CMK (cell line): ENCODE results near the gene TERB1.

Experiments used
- DNase-seq: peaks from one replicate; pipeline ENCODE4 v3.0.0-alpha.2; 2010; ENCODE audit warnings: low read depth

The TERB1 gene, protein sequence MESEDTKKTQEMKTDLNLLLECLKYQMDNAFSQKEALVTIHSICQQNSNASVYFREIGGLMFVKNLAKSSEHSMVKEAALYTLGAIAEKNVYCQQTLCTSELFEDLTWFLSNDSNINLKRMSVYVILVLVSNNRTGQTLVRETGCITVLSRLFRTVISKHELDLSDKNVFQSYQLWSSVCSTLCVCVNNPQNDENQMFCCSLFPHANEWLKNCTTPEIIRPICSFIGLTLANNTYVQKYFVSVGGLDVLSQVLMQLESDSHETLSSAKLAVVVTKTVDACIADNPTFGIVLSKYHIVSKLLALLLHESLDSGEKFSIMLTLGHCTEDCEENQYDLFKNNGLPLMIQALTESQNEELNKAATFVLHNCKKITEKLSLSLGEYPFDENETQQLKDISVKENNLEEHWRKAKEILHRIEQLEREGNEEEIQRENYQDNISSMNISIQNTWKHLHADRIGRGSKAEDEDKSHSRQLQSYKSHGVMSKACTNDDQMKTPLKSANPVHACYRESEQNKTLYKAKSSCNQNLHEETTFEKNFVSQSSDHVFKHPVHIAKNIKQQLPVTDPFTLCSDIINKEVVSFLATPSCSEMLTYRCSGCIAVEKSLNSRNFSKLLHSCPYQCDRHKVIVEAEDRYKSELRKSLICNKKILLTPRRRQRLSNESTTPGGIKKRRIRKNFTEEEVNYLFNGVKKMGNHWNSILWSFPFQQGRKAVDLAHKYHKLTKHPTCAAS

DNA sequence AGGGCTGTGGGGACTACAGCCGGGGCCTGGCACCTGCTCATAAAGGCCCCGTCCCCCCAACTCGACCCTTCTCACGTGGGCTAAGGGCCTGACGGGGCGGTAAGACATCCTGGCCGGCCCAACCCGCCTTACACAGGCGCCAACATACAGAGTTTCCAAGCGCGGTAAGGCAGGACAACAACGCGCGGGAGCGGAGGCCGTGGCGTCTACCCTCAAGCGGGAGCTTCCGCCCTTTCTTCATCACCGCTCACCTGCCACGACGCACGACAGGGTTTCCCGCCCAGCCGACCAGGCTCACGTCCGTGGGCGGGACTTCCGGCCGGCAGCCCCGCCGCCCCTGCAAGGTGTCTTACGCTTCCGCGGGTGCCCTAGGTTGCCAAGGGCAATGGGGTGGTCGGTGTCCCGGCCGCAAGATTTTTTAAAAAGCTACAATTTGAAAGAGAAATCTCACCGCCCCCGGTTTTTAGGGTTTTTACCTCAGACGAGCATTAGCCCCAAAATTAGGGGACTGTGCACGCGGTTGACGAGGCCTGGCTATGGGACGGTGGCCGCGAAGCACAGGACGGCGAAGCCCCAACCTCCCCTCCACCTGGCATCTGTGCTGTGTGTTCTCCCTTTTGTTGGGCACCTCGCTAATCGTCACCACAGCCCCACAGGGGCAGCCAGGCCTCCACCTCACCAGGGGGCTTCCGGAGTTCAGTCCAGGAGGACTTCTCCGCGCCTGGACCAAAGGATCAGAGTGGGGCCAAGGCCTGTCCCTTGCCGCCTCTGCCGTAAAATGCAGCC, at the start of gene TERB1:
Gene TERB1 (minus strand): TSS at position 265 of the 786 bp plus-strand sequence. CDS start 4,786 bp downstream, outside the sequence.
- DNase-seq: no peak

DNA sequence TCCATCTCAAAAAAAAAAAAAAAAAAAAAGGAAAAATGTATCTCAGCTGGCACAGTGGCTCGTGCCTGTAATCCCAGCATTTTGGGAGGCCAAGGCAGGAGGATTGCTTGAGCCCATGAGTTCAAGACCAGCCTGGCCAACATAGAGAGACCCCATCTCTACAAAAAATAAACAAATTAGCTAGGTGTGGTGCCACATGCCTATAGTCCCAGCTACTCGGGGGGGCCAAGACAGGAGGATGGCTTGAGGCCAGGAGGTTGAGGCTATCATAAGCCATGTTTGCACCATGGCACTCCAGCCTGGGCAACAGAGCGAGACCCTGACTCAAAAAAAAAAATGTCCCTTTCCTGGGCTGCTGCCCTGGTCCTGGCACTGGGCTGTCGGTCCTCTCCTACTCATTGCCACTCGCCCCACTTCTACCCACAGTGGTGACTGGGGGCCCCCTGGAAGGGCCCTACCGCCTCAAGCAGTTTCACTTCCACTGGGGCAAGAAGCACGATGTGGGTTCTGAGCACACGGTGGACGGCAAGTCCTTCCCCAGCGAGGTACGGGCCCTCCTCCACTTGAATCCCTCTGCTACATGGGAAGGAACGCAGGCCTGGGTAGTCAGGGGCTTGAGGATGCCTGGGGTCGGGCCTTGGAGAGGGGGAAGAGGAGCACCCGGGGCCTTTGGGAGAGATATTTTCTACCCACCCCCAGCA, 48.9 kb upstream of the TERB1 start:
- no peak for DNase-seq

DNA sequence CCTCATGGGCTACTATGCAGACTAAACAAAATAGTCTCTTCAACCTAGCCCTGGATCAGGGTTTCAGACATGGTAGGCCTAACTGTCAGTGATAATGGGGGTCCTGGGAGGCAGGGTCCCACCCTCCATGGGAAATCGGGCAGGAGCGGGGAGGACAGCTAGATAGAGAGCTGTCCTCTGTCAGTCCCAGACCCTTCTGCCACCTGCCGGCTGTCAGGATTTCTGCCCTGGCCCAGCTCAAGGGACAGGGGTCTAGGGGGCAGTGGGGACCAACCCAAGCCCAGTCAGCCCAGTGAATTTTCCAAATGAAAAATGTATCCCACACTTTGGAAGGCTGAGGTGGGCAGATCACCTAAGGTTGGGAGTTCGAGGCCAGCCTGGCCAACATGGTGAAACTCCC, 48.2 kb upstream of the TERB1 start:
- no peak for DNase-seq

DNA sequence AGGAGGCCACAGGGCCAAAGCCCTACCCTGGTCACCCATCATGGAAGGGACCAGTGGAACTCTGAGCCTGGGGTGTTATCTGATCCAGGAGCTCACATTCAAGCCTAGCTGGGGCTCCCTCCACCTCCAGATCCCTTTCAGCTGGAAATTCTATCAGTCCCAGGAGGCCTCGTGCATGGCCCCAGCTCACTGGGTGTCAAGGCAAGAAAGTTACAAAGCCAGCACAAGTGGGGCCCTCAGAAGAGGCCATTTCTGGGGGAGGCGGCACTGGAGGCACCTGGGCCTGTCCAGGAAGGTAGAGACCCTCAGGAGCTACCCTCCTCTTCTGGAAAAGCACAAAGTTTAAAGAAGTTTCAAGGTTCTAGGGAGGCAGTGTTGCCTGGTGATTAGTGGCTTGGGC, 47.6 kb upstream of the TERB1 start:
- DNase-seq: no peak

DNA sequence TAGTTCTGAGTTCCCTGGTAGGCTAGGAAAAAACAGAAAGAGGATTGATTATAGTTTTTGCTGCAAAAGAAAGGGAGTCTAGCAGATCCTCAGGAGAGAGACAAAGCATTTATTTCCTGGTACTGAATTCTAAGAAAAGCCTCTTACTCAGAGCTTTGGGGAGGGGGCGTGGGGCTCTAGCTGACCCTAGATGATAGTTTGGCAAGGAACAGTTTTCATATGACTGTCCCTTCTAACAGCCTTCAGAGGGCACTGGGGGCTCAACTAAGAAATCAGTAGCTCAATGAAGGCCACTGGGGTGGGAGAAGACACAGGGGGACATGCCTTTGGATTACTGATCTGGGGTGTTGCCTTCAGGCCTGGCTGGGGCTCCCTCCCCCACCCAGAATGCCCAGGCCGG, 46.8 kb upstream of the TERB1 start:
- DNase-seq: no peak

DNA sequence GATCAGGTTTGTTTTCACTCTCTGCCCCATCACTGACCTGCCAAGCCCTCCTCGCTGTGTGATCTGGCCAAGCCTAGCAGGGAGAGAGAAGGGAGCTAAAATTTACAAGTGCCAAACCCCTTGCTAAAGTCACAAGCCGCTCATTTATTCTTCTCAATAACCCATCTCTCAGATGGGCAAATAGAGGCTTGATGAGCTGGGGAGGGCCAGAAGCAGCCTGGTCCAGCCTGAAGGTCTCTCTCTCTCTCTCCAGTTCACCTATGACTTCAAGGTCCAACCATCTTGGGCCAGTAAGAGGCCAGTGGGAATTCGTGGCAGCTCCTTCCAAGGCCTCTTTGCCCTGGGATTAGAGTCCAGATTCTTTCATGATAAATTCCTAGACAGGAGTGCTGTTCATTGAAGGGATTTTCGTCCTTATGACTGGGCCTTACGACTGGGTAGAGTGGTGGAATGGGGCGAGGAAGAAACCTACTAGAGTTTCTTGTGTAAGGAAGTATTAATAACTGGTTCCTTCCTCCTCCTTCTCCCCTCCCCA, 46.2 kb upstream of the TERB1 start:
- no peak for DNase-seq

DNA sequence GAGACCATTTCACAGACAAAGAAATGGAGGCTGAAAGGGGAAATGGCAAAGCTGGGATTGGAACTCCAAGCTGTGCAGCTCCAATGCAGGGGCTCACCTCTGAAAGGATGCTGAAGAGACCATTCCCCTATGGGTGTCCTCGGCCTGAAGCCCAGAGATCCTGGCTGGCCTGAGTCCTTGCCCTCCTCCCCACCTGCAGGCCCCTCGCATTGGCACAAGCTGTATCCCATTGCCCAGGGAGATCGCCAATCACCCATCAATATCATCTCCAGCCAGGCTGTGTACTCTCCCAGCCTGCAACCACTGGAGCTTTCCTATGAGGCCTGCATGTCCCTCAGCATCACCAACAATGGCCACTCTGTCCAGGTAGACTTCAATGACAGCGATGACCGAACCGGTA, 45.4 kb upstream of the TERB1 start:
- DNase-seq: no peak

DNA sequence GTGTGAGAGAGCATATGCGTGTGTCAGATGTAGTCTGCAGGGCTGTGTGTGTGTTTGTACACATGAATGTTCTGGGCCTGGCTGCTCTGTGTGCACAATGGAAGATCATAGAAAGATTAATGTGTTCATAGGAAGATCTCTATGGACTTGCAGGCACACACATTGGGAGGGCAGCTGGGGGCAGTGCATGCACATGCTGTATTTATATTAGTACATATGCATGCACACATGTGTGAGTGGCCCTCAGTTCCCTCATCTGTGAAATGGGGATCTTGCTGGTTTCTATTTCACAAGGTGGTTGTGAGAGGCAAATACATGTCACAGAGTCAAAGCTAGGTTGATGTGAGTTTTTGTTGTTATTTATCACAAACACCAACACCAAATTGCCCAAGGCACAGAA, 44.9 kb upstream of the TERB1 start:
- no peak for DNase-seq

DNA sequence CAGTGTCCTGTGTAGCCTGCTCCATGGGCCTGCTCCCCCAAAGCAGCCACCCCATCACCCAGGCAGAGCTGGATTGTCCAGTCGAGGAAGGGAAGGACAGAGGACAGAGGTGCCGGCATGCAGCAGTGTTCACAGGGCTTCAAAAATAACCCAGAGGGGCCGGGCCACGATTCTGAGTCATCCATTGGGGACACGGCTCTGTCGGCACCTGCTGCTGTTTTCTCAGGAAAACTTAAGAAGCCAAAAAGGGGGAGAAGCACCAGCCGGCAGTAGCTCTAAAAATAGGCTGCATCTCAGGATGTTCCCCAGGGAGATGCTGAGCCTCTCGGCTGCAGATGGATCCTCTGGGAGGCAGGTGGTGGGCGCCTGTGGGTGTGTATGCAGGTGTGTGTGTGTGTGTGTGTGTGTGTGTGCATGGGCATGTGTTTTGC, 44.4 kb upstream of the TERB1 start:
- DNase-seq: no peak

DNA sequence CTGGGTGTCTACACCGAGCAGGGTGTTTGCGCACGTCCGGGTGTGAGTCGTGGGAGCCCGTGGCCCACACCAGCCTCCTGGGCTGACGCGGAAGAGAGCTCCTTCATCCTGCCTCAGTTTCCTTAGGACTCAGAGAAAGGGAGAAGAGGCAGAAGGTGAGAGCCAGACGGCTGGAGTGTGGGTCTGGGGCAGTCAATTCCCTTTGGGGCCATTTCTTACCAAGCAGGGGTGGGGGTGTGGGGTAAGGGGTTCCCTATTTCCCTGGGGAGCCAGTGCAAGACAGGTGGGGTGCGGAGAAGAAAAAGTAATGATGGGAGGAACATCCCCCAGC, 43.7 kb upstream of the TERB1 start:
- DNase-seq: no peak

DNA sequence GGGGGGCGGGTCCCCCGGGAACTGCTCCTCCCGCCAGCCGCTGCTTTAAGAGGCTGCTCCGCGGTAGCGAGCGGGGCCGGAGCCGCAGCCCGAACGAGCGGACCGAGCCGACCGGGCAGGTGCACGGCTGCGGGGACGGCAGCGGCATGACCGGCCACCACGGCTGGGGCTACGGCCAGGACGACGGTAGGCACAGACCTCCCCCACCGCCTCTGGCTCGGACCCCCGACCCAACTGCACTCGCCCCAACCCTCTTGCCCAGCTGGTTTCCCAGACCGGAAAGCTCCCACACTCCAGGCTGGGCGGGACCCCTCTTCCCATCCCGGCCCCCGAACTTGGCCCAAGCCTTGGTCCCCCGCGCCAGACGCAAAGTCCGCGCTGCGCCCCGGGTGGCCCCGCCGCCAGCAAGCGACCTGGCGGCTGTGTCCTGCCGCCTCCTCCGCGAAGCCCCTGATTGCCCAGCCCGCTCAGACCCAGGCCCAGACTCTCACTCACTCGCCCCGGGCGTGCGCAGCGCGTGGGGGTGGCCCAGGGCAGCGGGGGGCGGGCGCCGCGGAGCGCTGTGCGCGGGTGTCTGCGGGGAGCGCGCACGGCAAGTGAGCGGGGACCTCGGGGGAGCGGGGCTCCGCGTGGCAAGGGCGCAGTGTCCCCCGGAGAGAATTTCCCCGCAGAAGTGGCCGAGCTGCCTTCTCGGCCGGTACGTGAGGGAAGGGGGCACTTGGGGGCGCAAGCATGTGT, 43.1 kb upstream of the TERB1 start, which contains the start of gene CA7:
Gene CA7 (plus strand): TSS at position 73 of the 738 bp plus-strand sequence. CDS start 74 bp downstream, at position 147.
- no peak for DNase-seq

DNA sequence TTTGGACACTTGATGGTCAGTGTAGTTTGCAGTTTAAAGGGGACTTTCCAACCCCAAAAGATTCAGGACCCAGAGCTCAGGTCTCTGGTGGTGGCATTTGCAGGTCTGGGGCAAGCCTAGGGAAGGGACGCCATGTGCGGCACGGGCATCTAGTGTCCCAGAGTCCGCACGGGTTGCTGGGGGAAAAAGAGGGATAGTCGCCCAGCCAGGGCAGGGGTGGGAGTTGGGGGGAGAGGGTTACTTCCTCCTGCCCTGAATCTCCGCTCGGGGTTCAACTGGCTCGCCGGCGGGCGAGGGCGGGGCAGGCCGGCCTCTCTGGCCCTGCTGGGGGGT, 42.6 kb upstream of the TERB1 start:
- DNase-seq: no peak

DNA sequence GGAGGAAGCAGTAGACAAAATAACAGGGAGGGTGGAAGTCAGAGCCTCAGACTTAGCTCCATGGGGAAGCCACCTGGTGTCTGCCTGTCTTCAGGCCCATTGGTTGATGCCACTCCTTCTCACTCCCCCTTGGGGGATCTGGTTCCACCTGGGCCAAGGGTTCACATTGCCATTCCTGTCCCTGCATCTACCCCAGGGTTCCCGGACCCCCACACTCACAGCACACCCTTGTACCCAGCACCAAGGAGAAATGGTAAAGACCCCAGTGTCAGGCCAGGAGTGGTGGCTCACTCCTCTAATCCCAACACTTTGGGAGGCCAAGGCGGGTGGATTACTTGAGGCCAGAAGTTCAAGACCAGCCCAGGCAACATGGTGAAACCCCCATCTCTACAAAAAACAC, 41.8 kb upstream of the TERB1 start:
- no peak for DNase-seq

DNA sequence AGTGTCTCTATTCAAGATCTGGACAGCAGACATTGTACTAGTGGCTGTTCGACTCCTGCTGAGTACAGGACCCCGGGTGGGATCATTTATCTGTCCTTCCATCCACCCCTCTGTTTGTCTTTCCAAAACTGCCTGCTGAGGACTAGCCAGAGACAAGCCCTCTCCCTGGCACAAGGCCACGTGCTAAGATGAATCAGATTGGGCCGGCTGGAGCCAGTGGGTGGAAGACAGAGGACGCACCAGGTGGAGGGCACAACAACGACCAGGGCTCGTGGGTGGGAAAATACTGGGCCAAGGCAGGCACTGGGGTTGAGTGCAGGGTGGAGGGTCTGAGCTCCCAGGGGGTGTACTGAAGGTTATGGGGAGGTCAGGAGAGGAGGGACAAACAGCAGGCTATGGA, 41.4 kb upstream of the TERB1 start:
- no peak for DNase-seq

DNA sequence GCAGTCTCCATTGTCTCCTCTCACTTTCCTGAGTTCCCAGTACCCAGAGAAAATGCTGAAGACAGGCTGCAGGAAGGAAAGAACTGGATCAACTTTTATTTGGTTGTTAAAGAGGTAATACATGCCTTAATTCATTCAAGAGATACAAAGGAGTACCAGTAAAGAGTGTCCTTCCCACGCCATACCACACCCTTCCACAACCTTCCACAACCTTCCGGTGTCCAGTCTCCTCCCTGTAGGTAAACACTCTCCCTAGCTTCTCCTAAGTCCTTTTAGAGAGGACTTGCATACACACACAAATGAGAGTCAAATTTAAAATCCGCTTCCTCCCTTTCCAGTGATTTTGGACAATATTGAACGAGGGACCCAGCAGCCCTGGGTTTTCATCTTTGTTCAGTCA, 40.0 kb upstream of the TERB1 start:
- no peak for DNase-seq

DNA sequence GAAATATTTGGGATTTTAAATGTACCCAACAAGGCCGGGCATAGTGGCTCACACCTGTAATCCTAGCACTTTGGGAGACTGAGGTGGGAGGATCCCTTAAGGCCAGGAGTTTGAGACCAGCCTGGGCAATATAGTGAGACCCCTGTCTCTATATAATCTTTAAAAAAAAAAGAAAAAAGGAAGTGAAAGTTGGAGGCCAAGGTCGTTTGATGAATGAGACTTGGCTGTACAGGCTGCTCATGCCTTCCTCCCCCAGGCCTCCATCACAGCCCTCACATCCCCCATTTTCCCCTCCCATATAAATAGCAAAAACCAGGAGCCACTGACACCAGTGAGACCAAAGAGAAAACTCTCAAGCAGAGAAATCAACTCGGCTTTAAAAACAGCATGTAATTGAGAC, 39.5 kb upstream of the TERB1 start:
- no peak for DNase-seq

DNA sequence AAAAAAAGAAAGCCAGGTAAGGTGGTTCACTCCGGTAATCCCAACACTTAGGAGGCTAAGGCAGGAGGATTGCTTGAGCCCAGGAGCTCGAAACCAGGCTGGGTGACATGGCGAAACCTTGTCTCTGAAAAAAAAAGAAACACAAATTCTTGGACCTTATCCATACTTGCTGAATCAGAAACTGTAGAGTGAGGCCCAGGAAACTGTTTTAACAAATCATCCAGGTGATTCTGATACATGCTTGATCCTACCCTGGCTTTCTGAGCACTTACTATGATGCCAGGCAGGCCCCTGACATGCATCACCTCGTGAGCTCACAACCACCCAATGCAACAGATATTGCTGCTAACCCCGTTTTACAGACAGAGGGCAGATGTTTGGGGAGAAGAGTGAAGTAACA, 33.4 kb upstream of the TERB1 start:
- no peak for DNase-seq

DNA sequence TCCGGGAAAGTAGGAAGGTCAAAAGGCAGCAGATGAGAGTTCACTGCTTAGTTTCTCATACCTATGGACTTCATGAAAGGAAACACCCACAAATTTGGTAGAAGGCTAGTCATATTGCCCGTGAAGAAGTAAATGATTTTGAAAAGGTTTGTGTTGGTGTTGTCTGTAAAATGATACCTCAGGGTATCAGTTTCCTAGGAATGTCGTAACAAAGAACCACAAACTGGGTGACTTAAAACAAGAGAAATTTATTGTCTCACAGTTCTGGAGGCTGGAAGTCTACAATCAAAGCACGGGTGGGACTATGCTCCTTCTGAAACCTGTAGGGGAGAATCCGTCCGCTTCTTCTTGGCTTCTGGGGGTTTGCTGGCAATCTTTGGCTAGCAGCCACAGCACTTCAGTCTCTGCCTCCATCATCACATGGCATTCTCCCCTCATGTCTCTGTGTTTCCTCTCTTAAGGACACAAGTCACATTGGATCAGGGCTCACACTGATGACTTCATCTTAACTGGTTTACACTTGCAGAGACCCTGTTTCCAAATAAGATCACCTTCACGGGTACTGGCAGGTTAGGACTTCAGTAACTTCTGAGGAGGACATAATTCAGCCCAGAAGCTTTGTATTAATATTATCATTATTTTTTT, 31.4 kb upstream of the TERB1 start:
- no peak for DNase-seq

DNA sequence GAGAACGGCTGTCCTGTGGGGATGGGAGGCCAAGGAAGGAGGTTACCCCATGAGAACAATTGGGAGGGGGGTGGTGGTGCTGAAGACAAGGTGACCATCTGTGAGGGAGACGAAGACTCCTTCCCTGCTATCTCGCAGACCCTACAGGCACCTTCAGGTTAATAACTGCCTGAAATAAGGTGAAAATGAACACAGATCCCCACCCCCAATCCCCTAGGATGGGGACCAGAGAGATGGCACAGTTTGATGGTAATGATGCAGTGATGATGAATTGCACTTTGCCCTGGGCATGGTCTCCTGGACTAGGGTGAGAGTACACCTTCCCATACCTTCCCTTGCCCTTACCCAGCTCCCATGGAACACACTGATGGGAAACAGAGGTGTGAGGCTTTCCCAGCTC, 30.8 kb upstream of the TERB1 start:
- no peak for DNase-seq
